NCI-H2227 (cell line): ENCODE data around the gene SLC7A14.
A peak's percentile ranks its signal among the peaks of the same experiment; 100 is the strongest.

ENCODE experiments used
- DNase-seq: peaks from one replicate; lab custom pipeline; 2025; ENCODE audit not compliant: unreplicated experiment; lab: John Stamatoyannopoulos, UW

Gene SLC7A14

GRCh38 chr3:170499562-170500156 lies 86.2 kb downstream of the SLC7A14 start:
- DNase-seq: peak; percentile 18

DNA sequence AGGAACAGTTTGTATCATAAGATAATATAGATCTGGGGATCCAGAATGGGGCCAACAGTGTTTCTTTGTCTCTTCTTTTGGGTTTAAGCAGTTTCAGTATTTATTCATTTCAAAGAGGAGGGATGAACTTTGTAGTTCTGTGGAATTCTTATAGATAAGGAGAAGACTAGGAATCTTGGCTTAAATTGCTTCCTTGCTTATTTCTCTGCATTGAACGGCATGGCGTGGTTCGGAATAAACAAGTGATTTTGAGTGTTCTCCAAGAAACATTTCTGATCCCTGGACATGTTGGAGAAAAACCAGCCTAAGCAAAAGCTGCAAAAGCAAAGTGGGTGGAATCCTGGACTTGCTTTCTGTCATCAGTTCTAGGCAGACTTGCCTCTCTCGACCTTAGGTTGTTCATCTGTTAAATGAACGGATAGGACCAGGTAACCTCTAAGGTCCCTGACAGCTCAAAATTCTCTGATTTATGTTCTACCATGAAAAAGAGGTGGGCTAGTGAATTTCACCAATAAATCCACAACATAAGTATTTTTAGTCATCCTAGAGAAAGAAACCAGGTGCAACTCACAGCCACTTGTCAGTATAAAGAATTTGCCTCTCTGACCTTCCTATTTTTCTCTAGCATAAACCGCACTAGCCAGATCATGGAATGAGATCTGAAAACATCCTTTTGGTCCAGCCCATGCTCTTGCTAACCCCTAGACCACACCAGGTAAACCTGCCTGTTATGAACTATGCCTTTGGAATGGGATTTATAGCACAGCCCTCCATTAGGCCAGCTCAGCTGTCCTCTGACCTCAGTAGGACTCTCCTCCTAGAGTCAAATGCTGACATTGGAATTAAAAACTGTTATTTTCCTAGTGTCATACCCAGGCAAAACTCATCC lies 88.4 kb downstream of the SLC7A14 start:
- DNase-seq: no peak

DNA sequence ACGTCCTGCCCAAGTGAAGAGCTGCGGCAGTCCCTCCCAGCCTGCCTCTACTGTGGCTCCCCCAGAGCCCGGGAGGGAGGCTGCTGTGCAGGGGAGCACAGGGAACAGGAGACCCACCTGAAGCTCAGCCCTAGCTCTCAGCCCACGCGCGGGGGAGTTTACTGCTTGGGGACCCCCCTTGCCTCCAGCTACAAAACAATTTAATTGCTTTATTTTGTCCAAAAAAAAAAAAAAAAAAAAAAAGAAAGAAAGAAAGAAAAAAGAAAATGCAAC lies 89.1 kb downstream of the SLC7A14 start:
- no peak for DNase-seq

GRCh38 chr3:170496026-170496867 lies 89.6 kb downstream of the SLC7A14 start:
- no peak for DNase-seq

DNA sequence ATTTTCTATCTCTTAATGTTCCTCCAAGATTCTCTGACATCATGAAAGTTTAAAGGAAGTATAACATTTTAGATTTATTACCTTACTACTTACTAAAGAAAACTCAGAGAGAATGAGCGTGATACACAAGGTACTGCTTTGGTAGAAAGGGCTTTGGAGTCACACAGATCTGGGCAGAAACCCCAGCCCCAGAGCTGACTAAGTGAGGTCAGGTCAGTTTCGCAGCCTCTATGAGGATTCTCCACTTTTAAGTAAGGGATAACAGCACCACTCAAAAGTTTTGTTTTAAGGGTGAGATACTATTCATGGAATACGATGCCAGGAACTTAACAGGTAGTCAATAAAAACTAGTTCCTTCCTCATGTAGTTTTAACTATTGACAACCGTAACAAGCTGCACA lies 91.1 kb downstream of the SLC7A14 start:
- DNase-seq: no peak

DNA sequence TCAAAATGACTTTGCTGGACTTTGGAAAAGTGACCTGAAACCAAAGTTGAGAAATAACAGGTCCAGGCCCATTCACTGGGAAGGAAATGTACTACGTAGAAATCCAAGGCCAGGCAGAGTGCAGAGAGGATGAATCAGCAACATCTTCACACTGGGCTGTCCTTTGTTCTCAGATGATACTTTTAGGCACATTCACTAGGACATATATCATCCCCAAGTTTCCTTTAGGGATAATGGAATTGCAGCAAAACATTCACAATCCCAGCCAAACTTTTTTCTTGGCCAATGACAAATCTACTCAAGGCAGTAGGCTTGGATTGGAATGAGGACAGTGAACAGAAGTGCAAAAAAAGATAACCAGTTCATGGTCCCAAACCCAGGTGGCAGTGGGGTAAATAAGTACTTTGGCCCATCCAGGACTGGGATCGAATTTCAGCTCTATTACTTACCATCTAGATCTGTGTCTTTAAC lies 92.1 kb downstream of the SLC7A14 start:
- no peak for DNase-seq

DNA sequence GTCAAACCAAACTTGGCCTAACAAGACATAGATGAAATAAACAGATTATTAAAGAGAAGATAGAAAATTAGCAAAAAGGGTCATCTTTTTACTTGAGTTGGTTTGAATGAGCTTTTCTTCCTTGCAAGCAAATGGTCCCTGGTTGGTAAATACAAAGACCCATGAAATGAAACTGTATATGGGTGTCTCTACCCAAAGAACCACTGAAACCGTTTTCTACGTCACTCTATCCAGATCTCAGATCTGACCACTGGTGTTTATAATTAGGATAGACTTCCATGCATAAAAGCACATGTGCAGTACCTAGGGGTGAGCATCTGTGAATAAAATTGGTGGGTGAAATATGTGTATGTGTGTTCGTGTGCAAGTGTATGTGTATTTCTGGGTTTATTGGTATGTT lies 94.0 kb downstream of the SLC7A14 start:
- no peak for DNase-seq

GRCh38 chr3:170490828-170491560 lies 94.9 kb downstream of the SLC7A14 start:
- no peak for DNase-seq

GRCh38 chr3:170488802-170489201 lies 97.1 kb downstream of the SLC7A14 start:
- DNase-seq: no peak

DNA sequence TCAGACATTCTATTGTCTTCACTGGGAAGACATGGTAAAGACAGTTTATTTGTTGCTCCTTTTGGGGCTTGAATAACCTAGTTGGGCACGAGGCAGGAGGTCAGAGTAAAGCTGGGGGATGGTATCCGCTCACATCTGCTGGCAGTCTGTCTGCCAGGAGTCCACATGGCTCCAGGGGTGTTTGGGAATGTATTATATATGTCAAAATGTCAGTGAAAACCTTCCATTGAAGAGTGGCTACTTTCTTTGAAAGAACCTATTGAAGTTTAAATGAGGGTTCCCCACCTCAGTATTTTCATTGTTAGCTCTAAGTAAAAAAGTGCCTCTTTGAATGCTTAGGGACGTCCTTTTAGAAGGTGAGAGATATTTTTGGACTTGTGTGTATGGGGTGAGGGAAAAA lies 98.8 kb downstream of the SLC7A14 start:
- no peak for DNase-seq

GRCh38 chr3:170486398-170486797 lies 99.5 kb downstream of the SLC7A14 start:
- no peak for DNase-seq

DNA sequence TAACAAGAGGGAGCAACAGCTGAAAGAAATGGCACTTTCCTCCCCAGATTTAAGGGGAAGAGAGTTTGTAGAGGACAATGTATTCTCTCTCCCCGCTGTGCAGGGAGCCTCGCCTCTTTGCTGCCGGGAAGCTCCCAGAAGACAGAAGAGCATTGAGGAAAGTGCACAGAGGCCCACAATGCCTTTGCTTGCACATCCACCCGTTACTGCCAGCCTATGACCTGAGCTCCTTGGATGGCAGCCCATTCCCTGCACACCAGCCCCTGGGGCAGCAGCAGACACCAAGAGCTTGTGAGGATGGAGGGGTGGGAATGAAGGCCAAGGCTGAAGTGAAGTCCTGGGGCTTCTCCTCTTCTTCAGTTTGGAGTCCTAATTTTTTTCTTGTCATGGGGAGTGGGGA lies 100.2 kb downstream of the SLC7A14 start:
- no peak for DNase-seq

DNA sequence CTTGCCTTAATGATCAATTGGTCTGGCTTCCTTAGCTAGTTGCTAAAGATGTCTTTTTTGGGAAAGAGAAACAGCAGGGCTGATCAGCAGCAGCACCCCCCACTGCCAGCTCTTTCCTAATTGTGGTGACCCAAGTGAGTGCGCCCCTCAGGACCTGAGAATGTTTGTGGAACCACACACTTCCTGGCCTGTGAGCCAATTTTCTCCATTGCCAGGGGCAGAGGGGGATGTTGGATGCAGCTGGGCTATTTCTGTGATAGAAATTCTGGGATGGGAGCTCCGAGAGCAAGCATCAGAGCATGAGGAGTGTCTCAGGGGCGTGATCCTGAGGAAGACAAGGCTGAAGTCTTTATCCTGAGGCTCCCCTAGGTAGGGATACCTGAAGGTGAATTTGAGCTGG lies 100.6 kb downstream of the SLC7A14 start:
- DNase-seq: no peak

GRCh38 chr3:170484869-170485268 lies 101.0 kb downstream of the SLC7A14 start:
- DNase-seq: no peak

DNA sequence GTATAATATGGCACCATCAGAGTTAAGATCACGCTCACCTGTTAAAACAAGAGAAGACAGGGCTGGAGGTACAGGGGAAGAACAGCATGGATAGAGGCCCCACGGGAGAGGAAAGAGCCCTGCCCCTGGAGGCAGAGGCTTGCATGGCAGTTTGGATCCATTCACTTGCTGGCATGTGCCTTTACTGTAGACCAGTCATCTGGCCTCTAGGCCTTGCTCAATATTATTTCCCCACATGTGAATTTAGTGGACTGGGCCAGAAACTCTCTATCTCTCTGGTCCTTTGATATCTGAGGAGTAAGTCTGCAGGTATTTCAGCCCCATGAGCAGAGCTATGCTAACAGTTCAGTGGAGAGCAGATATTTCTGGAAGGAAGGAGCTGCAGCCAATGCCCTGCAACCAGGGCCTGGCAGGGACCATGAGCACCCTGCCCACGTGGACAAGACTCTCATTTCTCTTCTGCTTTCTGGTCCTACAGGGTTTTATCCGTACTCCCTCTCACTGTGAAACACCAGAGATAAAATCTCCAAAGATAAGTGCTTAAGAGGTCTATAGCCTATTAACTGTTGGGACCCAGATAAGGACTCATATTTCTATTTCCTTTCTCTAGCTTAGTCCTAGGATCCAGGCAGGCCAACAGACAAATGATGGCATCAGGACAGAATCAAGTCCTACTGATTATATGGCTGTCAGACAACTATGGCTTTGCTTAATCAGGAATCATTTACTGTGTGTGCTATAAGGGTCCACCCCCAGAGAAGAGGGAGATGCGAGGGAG lies 102.2 kb downstream of the SLC7A14 start:
- no peak for DNase-seq

DNA sequence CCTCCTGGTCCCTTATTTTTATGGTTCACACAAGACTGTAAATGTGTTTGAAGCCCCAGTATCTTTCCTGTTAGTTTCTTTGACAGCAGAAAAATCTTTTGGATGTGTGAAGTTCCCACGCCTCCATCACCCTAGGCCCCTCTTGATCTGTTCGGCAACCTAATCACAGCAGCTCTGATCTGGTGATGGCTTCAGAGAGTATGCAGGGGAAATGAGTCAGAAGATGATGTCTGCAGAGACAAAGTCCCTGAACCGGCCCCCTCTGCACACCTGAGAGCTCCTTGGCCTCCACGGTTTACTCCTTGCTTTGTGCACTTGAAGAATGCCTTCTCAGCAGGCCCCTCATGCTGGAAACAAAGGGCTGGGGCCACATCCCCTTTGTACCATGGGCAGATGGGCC lies 103.7 kb downstream of the SLC7A14 start:
- DNase-seq: no peak

- DNase-seq: no peak
These were observed 105.8 kb downstream of the SLC7A14 start for GRCh38 chr3:170480111-170480510.

- DNase-seq: no peak
These were observed 108.5 kb downstream of the SLC7A14 start for GRCh38 chr3:170477395-170477794.

- no peak for DNase-seq
These were observed 109.6 kb downstream of the SLC7A14 start for GRCh38 chr3:170476291-170476690.

- no peak for DNase-seq
These were observed 110.7 kb downstream of the SLC7A14 start for GRCh38 chr3:170475092-170475685.
